GM21528 (cell line): ENCODE measurements around the gene CCK.
A peak's percentile ranks its signal among the peaks of the same experiment; 100 is the strongest.
"Not testable (repeated sequence)": the region's sequence is repeated elsewhere in the genome, so short reads cannot be mapped to it uniquely, and the experiment has no call there.

Experiments
- ATAC-seq: cut with Tn5 transposase; IDR thresholded peaks from one replicate; pipeline ENCODE4 v1.9.1; 2021; ENCODE audit warnings: mild to moderate bottlenecking, moderate library complexity; ENCODE audit not compliant: unreplicated experiment, low FRiP score

CCK gene

GRCh38 chr3:42266085-42266484 lies at the start of gene CCK:
Gene CCK, minus strand, starts transcription at chr3:42266185. Its CDS starts 2,555 bp downstream, at chr3:42263630.
- ATAC-seq = no peak

DNA sequence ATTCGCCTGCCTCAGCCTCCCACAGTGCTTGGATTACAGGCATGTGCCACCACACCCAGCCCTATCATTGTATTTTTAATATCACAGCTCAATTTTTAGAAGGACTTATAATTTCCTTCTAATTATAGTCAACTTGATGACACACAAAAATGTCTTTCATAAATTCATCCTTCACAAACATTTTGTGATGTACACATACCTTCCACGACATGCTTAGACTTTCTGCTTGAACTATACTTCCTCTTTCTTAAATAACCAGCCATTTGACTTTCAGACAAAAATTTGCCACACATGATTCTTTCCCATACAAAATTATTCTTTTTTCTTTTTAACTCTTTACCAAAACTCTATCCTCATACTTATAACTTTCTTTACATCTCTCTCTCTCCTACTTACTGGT lies 48.4 kb upstream of the CCK start:
- ATAC-seq = no peak

GRCh38 chr3:42308651-42309050 lies 42.7 kb upstream of the CCK start:
- ATAC-seq = no peak

- ATAC-seq = no peak
Observed at GRCh38 chr3:42306499-42306898, 40.5 kb upstream of the CCK start.

DNA sequence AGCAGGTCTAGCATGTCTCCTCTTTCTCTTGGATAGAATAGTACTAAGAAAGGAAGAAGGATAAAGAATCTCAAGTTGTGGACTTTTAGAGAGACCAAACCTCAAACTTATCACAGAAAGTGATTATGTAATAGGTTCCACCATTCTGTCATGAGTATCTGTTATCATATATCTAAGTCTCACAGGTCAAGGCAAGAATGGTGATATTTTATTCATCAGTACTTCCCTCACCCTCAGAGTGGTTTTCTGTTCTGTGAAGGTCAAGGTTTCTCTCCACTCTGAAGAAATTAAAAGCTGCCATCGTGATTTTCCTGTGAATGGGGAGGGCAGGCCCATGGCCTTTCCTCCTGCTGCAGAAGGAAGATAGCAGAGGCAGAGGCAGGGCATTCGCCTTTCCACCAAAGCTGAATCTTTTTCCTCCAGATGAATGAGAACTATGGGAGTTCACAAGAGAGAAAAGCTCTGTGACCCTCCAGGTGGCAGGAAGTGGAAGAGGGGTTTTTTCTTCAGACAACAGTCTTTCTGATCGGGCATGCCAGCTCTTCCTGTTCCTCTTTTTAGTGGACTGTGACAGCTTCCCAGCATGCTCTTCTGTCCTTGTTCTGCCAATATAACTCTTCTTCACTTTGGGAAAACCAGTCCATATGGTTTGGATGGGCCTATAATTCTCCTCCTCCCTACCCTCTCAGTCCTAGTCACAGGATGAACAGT lies 37.1 kb upstream of the CCK start:
- peak; percentile 74 for ATAC-seq

GRCh38 chr3:42301446-42302175 lies 35.6 kb upstream of the CCK start:
- ATAC-seq = no peak

DNA sequence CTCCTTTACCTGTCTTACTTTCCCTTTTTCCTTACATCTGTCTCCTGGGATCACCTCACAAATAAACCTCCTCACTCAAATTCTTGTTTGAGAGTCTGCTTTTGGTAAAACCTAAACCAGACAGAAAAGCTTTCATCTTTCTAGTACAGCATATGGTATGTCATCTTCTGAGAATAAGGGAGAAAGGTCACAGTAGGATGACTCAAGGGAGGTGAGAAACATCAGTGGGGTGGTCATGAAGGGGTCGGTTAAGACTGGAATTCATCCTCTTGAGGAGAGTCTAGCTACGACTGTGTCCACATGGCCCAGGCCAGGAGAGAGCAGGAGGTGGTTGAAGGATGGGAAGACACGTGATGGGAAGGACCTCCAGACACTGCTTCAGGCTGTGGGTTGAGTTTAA lies 34.8 kb upstream of the CCK start:
- ATAC-seq = no peak

- no peak for ATAC-seq
Observed at GRCh38 chr3:42300013-42300412, 34.0 kb upstream of the CCK start.

DNA sequence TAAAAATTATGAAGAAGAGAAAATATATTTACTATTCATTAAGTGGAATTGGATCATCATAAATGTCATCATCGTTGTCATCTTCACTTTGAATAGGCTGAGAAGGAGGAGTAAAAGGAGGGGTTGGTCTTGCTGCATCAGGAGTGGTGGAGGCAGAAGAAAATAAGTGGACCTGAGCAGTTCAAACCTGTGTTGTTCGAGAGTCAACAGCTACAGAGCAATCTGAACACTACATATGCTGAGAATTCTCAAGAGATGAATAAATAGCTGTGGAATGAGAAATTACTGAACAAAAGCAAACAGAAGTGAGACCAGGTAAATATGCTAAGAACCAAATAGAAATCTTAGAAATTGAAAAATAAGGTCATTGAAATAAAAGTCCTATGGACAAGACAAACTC lies 32.3 kb upstream of the CCK start:
- no peak for ATAC-seq

DNA sequence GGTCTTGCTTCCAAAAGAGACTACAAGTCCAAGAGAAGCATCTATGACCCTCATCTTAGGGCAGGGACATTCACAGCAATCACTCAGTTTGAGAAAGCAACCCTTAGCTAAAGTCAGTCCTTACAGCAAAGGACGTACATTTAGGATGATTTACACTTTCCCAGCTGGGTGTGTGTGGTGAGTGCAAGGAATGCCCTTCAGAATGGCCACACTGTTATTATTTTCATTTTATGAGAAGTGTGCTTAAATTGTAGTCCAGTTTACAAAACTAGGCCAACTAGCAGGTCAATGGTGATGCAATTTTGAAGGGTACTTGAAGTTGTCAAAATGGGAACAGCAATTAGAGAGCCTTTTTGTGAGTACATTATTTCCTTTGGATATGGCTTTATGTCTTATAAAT lies 26.0 kb upstream of the CCK start:
- no peak for ATAC-seq

DNA sequence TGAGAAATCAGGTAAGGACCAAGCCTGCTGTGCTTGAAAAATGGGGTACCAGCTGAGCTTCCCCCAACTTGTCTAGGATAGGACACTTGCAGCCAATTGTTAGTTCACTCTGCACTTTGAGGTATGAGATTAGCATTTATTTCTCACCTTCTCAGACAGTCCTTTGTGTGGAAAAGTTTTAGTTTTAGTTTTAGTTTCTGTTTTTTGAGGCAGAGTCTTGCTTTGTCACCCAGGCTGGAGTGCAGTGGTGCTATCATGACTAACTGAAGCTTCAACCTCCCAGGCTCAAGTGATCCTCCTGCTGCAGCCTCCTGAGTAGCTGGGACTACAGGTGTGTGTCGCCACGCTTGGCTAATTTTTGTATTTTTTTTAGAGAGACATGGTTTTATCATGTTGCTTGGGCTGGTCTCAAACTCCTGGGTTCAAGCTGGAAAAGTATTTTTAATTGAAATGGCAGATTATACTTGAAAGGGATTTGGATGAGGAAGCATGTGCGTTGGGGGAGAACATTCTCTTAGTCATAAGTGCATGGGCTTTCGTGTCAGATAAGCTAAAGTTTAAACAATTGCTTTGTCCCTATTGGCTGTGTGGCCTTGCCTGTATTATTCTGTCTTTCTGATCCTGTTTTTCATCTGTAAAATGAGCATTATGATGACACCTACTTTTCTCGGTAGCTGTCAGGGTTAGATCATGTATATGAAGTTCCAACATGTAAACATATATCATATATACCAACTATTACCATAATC lies 25.2 kb upstream of the CCK start:
- peak; percentile 60 for ATAC-seq

GRCh38 chr3:42289026-42289425 lies 23.0 kb upstream of the CCK start:
- ATAC-seq = no peak

DNA sequence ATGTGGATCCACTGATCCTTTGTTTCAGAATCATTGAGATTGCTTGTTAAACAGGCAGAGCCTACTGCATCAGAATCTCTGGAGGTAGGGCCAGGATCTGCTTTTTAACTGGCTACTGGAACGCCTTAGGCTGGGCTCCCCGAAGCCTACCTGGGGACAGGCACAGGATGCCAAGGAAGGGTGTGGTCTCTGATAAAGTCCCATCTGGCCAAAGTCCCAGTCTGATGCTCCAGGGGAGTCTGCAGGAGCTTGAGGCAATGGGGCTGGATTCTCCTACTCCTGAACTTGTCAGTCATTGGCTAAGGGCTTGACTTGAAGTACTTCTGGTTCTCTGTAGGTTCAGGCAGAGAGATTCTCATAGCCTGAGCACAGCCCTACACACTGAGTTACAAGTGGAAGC lies 22.4 kb upstream of the CCK start:
- ATAC-seq = no peak

DNA sequence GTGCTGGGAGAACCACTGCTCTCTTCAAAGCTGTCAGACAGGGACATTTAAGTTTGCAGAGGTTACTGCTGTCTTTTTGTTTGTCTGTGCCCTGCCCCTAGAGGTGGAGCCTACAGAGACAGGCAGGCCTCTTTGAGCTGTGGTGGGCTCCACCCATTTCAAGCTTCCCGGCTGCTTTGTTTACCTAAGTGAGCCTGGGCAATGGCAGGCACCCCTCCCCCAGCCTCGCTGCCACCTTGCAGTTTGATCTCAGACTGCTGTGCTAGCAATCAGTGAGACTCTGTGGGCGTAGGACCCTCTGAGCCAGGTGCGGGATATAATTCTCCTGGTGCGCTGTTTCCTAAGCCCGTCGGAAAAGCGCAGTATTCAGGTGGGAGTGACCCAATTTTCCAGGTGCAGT lies 21.4 kb upstream of the CCK start:
- not testable (repeated sequence) for ATAC-seq

GRCh38 chr3:42277676-42278075 lies 11.7 kb upstream of the CCK start:
- ATAC-seq = no peak

- peak; percentile 78 for ATAC-seq
Observed at GRCh38 chr3:42276141-42277132, 10.5 kb upstream of the CCK start.

DNA sequence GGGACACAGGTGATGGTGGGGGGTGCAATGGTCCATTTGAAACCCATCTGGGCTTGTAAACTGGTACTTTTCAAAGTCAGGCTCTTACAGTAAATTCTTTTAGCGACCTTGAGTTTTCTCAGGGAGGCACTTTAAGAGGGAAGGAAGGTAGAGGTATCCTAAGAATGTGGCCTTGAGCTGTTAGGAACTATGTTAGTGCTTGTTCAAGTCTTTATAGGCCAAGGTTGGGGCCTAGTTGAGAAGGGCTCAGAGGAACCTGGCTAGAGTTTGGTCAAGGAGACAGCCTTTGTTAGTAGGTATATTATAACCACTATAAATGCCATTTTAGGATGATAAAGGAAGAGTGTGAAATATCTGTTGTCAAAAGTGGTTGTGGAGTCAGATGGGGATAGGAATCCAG lies 9.2 kb upstream of the CCK start:
- no peak for ATAC-seq

DNA sequence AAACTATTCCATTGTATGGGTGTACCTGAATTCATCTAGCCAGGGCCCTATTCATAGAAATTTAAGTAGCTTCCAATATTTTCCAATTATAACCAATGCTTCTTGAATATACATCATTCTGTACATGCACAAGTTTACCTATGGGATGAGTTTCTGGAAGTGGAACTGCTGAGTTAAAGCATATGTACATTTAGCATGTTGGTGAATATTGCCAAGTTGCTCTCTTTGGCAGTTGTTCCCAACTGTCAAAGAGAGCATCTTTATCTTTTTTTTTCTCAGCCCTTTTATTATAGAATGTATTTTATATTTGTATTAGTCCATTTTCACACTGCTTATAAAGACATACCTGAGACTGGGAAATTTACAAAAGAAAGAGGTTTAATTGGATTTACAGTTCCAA lies 8.3 kb upstream of the CCK start:
- no peak for ATAC-seq

DNA sequence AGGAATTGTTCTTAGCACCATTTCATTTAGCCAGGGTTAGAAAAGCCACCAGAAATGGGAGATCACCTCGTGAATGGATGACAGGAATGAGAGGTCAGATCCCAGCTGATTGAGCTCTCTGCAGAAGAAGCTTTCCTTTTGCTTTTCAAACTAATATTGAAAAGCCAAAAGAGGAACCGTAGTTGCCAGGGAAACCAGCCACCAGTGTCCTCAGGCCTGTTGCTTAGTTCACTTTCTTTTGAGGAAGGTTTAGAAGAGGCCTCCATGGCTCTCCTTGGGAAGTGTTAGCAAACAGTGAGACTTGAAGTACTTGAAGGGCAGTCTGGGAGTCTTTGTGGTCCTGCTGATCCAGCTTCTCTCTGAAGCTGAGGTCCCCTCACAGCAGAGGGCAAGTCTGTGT lies 7.4 kb upstream of the CCK start:
- no peak for ATAC-seq

- no peak for ATAC-seq
Observed at GRCh38 chr3:42271786-42272185, 5.8 kb upstream of the CCK start.
